HFF-Myc (cell line): ENCODE results near the gene WDFY2.

Experiments used
- DNase-seq: peaks from one replicate; pipeline ENCODE4 v3.0.0-alpha.2; 2011; ENCODE audit warnings: low read depth; ENCODE audit errors: extremely low read depth
- H3K4me3 ChIP-seq: replicated peaks from 2 replicates; pipeline ENCODE4 v1.5.1; 2011; ENCODE audit warnings: low read depth, mild to moderate bottlenecking, control low read depth, low read length
- CTCF ChIP-seq: IDR thresholded peaks from 2 replicates; pipeline ENCODE4 v1.5.1; 2012; ENCODE audit warnings: mild to moderate bottlenecking, low read depth, low read length, control low read depth; ENCODE audit errors: missing control alignments

Gene WDFY2

DNA sequence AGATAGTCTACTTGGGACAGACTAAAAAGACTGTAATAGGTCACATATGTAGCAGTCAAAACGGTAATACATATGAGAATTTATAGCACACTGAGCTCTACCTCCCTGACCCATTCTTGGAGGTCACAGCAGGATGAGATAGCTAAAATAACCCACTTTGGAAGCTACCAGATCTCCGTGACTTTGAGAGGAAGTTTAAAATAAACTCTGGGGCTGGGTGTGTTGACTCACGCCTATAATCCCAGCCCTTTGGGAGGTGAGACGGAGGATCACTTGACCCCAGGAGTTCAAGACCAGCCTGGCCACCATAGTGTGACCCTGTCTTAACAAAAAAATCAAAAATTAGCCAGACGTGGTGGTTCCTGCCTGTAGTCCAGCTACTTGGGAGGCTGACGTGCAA lies 174.4 kb downstream of the WDFY2 start:
- no peak for DNase-seq
- H3K4me3 ChIP-seq = no peak overlapping the region
- TF ChIP-seq CTCF = no peak

DNA sequence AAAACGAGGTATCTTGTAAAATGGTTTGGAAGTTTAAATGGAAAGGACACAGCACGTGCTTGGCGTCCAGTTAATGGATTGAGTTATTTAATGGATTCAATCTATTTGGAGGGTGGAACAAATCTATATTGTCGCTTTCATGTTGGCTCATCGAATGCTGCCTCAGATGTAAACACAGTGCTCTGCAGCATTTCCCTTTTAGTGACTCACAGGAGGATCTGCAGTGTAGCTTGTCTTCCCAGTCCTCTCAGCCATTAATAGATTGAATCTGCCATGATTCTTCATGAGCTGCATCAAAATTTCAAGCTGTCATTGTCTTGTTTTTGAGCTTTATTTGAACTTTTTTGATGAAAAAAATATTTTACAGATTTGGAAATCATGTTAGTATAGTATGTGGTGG lies 175.0 kb downstream of the WDFY2 start:
- no peak for DNase-seq
- no peak for TF ChIP-seq CTCF
- no peak overlapping the region for H3K4me3 ChIP-seq

DNA sequence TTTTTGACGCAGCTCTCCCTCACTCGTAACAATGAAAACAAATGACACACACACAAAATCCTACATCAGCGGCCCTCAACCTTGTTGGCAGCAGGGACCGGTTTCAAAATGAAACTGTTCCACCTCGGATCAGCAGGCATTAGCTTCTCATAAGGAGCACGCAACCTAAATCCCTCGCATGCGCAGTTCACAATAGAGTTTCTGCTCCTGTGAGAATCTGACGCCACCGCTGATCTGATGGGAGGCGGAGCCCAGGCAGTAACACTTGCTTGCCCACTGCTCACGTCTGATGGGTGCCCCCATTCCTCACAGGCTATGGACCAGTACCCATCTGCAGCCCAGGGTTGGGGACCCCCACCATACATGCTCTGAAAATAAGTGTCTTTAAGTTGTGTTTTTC lies 176.3 kb downstream of the WDFY2 start:
- DNase-seq = no peak
- H3K4me3 ChIP-seq = no peak overlapping the region
- no peak for TF ChIP-seq CTCF

DNA sequence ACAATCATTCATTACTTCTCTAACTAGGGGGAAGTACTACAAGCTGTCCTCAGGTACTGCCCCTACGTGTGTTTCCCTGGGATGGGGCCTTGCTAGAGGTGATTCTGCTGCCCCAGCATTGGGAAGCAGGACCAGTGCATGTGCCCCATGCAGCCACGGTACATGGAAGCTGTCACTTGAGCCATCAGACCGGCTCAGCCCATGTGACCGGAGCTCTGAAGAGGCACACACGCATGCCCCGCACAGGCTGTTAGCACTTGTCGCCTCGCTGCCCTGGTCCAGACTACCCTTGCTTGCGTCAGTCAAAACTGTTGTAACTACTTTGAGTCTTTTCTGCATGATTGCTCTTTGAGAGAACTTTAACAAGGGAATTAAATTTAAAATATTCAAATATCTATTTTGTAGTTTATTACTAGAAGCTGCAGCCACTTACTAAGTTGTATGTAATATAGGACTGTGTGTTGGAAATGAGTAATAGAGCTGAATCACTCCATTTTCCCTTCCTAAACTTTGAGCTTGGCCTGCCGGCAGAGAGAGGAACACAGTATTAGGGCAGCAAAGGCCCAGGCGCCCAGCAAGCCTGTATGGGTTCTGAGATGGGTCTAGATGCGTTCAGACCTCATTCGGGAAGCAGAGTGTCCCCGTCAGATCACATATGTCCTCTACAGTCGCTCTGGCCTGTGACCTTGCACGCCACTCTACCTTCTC lies 177.5 kb downstream of the WDFY2 start:
- TF ChIP-seq CTCF = no peak
- DNase-seq = no peak

DNA sequence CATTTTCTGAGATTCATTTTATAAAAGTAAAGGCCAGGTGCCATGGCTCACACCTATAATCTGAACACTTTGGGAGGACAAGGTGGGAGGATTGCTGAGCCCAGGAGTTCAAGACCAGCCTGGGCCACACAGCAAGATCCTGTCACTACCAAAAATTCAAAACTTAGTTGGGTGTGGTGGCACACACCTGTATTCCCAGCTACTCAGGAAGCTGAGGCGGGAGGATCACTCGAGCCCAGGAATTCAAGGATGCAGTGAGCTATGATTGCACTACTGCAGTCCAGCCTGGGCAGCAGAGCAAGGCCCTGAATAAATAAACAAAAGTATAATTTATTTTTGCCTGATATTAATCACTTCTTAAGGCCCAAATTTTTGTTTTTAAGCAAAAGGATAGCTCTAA lies 179.2 kb downstream of the WDFY2 start:
- TF ChIP-seq CTCF = no peak
- DNase-seq = no peak
- H3K4me3 ChIP-seq = no peak overlapping the region

More for the DNA sequence above, 177.5 kb downstream of the WDFY2 start:
- H3K4me3 ChIP-seq = no peak overlapping the region

- no peak overlapping the region for H3K4me3 ChIP-seq
- DNase-seq = peak; percentile 41
- TF ChIP-seq CTCF = no peak
Observed at GRCh38 chr13:51764184-51765141, 180.2 kb downstream of the WDFY2 start.
